Neutrophil (primary cell): ENCODE measurements around the gene VLDLR.

Experiments used
- H3K27ac ChIP-seq: fragments of 200-600 bp; sonication (generic); 2 replicates; pipeline ENCODE4 v1.5.1; 2016; ENCODE audit warnings: mild to moderate bottlenecking, moderate library complexity
- H3K27me3 ChIP-seq: fragments of 200-600 bp; sonication (generic); 2 replicates; pipeline ENCODE4 v1.6.0; 2016; ENCODE audit warnings: mild to moderate bottlenecking
- H3K36me3 ChIP-seq: fragments of 200-600 bp; sonication (generic); 2 replicates; pipeline ENCODE4 v1.5.1; 2017
- H3K4me1 ChIP-seq, 2 experiments: fragments of 200-600 bp in 1 of 2; sonication (generic) in 1 of 2; 1 replicate in 1 of 2; 2 replicates in 1 of 2; pipeline versions ENCODE4 v1.5.1 to v1.6.1; 2013 to 2016; ENCODE audit warnings: low read depth in 1 of 2, low read length in 1 of 2, mild to moderate bottlenecking in 1 of 2, moderate library complexity in 1 of 2; ENCODE audit not compliant: control insufficient read depth in 1 of 2, insufficient read depth in 1 of 2
- H3K4me3 ChIP-seq, 2 experiments: fragments of 200-600 bp in 1 of 2; sonication (generic) in 1 of 2; 1 replicate in 1 of 2; 2 replicates in 1 of 2; pipeline ENCODE4 v1.5.1; 2013 to 2016; ENCODE audit warnings: low read depth in 1 of 2, low read length in 1 of 2, mild to moderate bottlenecking in 1 of 2, moderate library complexity in 1 of 2
- H3K9me3 ChIP-seq: fragments of 200-600 bp; sonication (generic); 2 replicates; pipeline ENCODE4 v1.5.1; 2016
- TF ChIP-seq, protein P1 (sequence below): fragments of 200-600 bp; sonication (generic); IDR thresholded peaks from 2 replicates; pipeline ENCODE4 v1.5.1; 2016; ENCODE audit warnings: antibody characterized with exemption

The VLDLR gene

DNA sequence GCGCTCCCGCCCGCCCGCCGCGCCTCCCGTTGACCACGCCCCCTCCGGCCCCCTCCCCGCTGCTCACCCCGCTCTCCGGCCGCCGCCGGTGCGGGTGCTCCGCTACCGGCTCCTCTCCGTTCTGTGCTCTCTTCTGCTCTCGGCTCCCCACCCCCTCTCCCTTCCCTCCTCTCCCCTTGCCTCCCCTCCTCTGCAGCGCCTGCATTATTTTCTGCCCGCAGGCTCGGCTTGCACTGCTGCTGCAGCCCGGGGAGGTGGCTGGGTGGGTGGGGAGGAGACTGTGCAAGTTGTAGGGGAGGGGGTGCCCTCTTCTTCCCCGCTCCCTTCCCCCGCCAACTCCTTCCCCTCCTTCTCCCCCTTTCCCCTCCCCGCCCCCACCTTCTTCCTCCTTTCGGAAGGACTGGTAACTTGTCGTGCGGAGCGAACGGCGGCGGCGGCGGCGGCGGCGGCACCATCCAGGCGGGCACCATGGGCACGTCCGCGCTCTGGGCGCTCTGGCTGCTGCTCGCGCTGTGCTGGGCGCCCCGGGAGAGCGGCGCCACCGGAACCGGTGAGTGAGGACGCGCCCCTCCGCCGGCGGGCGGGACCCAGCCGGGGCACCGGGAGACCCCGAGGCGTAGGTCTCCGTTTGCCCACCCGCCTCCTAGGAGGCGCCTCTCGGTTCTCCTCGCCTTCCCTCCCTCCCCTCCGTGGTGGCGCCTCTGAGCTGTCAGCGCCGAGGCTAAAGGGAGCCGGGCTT lies at the start of gene VLDLR:
Gene VLDLR (plus strand): TSS at position 66 of the 739 bp plus-strand sequence. CDS start 403 bp downstream, at position 469.
- H3K27ac ChIP-seq = no peak within 1 kb of the TSS
- H3K9me3 ChIP-seq = no peaks in the 10 kb centered on the region
- peak within 1 kb of the TSS; percentile 62 to 70 for H3K4me3 ChIP-seq
- TF ChIP-seq, protein P1, sequence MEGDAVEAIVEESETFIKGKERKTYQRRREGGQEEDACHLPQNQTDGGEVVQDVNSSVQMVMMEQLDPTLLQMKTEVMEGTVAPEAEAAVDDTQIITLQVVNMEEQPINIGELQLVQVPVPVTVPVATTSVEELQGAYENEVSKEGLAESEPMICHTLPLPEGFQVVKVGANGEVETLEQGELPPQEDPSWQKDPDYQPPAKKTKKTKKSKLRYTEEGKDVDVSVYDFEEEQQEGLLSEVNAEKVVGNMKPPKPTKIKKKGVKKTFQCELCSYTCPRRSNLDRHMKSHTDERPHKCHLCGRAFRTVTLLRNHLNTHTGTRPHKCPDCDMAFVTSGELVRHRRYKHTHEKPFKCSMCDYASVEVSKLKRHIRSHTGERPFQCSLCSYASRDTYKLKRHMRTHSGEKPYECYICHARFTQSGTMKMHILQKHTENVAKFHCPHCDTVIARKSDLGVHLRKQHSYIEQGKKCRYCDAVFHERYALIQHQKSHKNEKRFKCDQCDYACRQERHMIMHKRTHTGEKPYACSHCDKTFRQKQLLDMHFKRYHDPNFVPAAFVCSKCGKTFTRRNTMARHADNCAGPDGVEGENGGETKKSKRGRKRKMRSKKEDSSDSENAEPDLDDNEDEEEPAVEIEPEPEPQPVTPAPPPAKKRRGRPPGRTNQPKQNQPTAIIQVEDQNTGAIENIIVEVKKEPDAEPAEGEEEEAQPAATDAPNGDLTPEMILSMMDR = no peak
- H3K4me1 ChIP-seq = peaks cover 15 to 29% of the 10 kb centered on the region in 2 experiments
- no peaks in the 10 kb centered on the region for H3K36me3 ChIP-seq
- peaks cover 91% of the 10 kb centered on the region for H3K27me3 ChIP-seq

DNA sequence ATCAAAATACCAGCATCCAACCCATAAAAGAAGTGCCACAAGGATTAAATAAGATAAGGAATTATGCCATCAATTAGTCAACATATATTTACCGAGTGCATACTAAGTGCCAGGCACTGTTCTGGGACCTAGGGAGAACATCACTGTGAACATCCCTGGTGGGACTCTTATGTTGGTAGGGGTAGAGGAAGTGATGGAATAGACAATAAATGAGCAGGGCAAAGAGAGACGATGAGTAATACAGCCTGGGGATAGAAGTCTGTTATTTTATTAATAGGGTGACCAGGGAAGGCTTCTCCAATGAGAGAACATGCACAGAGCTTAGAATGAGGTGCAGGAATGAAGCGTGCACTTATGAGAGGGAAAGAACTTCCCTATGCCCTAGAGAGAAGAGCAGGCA lies 47.4 kb upstream of the VLDLR start:
- H3K4me1 ChIP-seq = no peaks in the 10 kb centered on the region
- H3K9me3 ChIP-seq = no peaks in the 10 kb centered on the region
- no peak overlapping the region for H3K27ac ChIP-seq
- no peaks in the 10 kb centered on the region for H3K36me3 ChIP-seq
- TF ChIP-seq, protein P1 = no peak
- H3K4me3 ChIP-seq = no peak overlapping the region
- no peaks in the 10 kb centered on the region for H3K27me3 ChIP-seq

DNA sequence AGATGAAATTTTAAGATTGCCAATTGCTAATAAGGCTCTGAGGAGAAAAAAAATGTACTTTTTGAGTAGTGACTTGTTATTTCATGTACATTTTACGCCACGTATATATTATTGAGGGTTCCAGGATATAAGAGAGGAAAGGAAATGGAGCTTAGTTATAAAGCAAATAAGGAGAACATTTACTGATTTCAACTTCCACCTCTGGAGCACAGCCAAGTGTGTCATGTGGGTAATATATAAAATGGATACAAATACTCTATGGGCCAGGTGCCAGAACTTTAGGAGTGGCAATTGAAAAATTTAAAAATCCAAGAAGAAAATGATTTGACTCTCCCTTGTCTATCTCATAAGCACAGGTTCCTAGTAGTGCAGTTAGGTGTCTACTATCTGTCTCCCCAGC lies 45.0 kb upstream of the VLDLR start:
- no peaks in the 10 kb centered on the region for H3K4me1 ChIP-seq
- H3K36me3 ChIP-seq = no peaks in the 10 kb centered on the region
- H3K4me3 ChIP-seq = no peak overlapping the region
- TF ChIP-seq, protein P1 = no peak
- H3K27me3 ChIP-seq = no peaks in the 10 kb centered on the region
- no peaks in the 10 kb centered on the region for H3K9me3 ChIP-seq
- H3K27ac ChIP-seq = no peak overlapping the region

DNA sequence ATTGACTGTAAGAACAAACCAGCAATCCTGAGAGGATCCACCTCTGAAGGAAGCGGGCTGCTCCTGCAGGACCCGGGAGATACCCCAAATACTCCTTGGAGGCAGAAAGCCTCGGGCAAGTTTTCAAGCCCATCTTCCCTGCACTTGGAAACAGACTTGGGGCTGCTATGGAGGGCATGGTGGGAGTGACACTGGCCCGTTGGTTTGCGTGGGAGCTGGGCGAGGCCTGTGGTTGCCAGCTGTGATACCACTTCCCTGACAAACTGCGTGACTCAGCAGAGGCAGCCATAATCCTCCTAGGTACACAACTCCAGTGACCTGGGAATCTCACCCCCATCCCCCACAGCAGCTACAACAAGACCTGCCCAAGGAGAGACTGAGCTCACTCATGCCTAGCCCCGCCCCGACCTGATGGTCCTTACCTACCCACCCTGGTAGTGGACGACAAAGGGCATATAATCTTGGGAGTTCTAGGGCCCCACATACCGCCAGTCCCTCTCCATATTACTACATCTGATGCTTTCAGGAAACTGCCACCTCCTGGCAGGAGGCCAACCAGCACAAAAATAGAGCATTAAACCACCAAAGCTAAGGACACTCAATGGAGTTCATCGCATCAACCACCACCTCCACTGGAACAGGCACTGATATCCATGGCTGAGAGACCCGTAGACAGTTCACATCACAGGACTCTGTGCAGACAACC lies 38.1 kb upstream of the VLDLR start:
- Histone ChIP-seq H3K36me3 (no peaks in the 10 kb centered on the region), H3K27me3 (no peaks in the 10 kb centered on the region), H3K27ac (no peak overlapping the region), H3K4me1 (no peaks in the 10 kb centered on the region), H3K4me3 (no peak overlapping the region), H3K9me3 (no peaks in the 10 kb centered on the region)
- TF ChIP-seq, protein P1 = no peak

DNA sequence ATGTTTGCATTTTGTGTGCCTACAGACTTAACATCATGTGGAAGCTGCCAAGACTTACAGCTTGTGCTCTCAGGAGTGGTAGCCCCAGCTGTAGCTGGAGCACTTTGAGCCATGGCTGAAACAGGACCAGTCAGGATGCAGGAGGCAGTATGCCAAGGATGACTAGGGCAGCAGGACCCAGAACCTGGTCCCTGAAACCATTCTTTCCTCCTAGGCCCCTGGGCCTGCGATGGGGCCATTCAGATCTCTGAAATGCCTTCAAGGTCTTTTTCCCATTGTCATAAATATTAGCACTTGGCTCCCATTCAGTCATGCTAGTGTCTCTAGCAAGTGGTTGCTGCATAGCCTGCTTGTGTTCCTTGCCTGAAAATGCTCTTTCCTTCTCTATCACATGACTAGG lies 29.6 kb upstream of the VLDLR start:
- TF ChIP-seq, protein P1 = no peak
- peaks cover 9% of the 10 kb centered on the region for H3K9me3 ChIP-seq
- no peaks in the 10 kb centered on the region for H3K36me3 ChIP-seq
- H3K27me3 ChIP-seq = peaks cover under 1% of the 10 kb centered on the region
- H3K4me1 ChIP-seq = no peaks in the 10 kb centered on the region
- H3K4me3 ChIP-seq = no peak overlapping the region
- H3K27ac ChIP-seq = no peak overlapping the region
